RWPE2 (cell line): ENCODE data around the gene PTPN5.

Source experiments
- ATAC-seq: fragments of 200-7000 bp; cut with Tn5 transposase; 3 replicates; pipeline ENCODE4 v1.9.1; 2021; ENCODE audit warnings: low read depth
- DNase-seq: peaks from one replicate; pipeline ENCODE4 v3.0.0-alpha.2; 2020; ENCODE audit warnings: low spot score
- H3K27ac ChIP-seq: fragments of 450-650 bp; 2 replicates; pipeline ENCODE4 v1.5.1; 2017; ENCODE audit warnings: mild to moderate bottlenecking; ENCODE audit not compliant: poor library complexity, severe bottlenecking
- H3K27me3 ChIP-seq: fragments of 250-450 bp; sonication (Bioruptor Pico); 2 replicates; pipeline ENCODE4 v1.5.1; 2021; ENCODE audit warnings: mild to moderate bottlenecking, moderate library complexity; ENCODE audit not compliant: insufficient read depth, poor library complexity, severe bottlenecking
- H3K36me3 ChIP-seq: fragments of 250-450 bp; sonication (Bioruptor Pico); 2 replicates; pipeline ENCODE4 v1.5.1; 2020; ENCODE audit warnings: low read depth, mild to moderate bottlenecking, moderate library complexity
- H3K4me1 ChIP-seq: fragments of 250-450 bp; sonication (Bioruptor Pico); 2 replicates; pipeline ENCODE4 v1.5.1; 2021; ENCODE audit warnings: mild to moderate bottlenecking, moderate library complexity; ENCODE audit not compliant: insufficient read depth, poor library complexity, severe bottlenecking
- H3K4me3 ChIP-seq: fragments of 250-450 bp; sonication (Bioruptor Pico); 2 replicates; pipeline ENCODE4 v1.5.1; 2021; ENCODE audit warnings: mild to moderate bottlenecking, moderate library complexity; ENCODE audit not compliant: severe bottlenecking
- H3K9me3 ChIP-seq: fragments of 250-450 bp; sonication (Bioruptor Pico); 2 replicates; pipeline ENCODE4 v1.5.1; 2021; ENCODE audit warnings: mild to moderate bottlenecking, moderate library complexity; ENCODE audit not compliant: severe bottlenecking
- TF ChIP-seq, protein P1 (sequence below): fragments of 450-650 bp; IDR thresholded peaks from one replicate; pipeline ENCODE4 v1.5.1; 2017; ENCODE audit warnings: mild to moderate bottlenecking, moderate library complexity; ENCODE audit not compliant: poor library complexity, severe bottlenecking

Gene PTPN5

DNA sequence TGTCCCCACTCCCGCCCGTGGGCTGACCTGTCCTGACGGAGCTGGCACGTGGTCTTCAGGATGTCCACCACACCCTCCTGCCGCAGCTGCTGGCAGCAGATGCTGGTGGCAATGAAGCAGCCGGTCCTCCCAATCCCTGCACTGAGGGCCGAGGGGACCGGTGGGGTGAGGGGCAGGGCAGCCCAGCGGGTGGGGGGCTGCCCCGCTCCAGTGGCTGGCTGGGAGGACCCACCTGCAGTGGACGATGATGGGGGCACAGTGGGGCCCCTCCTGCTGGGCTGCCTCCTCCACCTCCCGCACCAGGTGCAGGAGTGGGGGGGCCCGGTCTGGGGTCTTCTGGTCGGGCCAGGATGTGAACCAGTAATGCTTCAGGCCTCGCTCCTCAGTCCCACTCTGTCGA, 62.2 kb downstream of the PTPN5 start:
- Histone ChIP-seq H3K27ac (no peak overlapping the region), H3K9me3 (no peaks in the 10 kb centered on the region), H3K36me3 (no peaks in the 10 kb centered on the region), H3K4me3 (no peak overlapping the region), H3K27me3 (no peaks in the 10 kb centered on the region), H3K4me1 (no peaks in the 10 kb centered on the region)
- ATAC-seq (no peak), DNase-seq (no peak)
- TF ChIP-seq, protein P1, sequence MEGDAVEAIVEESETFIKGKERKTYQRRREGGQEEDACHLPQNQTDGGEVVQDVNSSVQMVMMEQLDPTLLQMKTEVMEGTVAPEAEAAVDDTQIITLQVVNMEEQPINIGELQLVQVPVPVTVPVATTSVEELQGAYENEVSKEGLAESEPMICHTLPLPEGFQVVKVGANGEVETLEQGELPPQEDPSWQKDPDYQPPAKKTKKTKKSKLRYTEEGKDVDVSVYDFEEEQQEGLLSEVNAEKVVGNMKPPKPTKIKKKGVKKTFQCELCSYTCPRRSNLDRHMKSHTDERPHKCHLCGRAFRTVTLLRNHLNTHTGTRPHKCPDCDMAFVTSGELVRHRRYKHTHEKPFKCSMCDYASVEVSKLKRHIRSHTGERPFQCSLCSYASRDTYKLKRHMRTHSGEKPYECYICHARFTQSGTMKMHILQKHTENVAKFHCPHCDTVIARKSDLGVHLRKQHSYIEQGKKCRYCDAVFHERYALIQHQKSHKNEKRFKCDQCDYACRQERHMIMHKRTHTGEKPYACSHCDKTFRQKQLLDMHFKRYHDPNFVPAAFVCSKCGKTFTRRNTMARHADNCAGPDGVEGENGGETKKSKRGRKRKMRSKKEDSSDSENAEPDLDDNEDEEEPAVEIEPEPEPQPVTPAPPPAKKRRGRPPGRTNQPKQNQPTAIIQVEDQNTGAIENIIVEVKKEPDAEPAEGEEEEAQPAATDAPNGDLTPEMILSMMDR, result no peak

GRCh38 chr11:18728658-18729057, 62.9 kb downstream of the PTPN5 start:
- DNase-seq (no peak), ATAC-seq (no peak)
- Histone ChIP-seq H3K27me3 (no peaks in the 10 kb centered on the region), H3K36me3 (no peaks in the 10 kb centered on the region), H3K4me3 (no peak overlapping the region), H3K9me3 (no peaks in the 10 kb centered on the region), H3K4me1 (no peaks in the 10 kb centered on the region), H3K27ac (no peak overlapping the region)
- TF ChIP-seq, protein P1, result no peak

DNA sequence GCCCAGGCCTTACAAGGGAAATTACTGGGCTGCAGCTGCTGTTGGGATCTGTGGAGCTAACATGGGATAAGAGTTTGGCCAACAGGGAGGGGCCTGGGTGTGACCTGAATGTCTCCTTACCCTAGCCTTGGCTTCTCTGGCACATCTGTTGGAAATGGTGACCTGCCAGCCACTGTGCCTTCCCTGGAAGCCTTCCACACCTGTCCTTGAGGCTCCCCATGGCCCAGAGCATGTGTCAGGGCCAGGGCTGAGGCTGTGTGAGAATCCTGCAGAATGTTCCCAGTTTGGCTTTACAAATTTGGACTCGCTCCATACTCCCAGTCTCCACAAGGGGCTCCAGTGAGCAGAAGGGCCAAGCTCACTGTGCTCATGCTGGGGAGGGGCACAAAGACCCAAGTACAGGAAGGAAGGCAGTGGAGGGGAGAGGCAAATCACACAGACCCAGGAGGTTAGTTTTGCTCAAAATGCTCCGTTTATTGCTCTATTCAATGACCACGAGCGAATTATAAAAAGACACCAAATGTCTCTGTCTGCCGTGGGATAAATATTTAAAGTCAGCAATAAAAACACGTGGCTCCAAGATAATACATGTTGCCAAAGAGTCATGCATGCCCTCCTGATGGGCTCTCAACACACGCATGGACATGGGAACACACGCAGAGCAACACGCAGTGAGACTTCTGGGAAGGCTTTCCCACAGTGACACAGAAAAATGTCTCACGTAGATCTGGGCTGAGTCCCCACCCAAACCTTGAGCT, 63.9 kb downstream of the PTPN5 start:
- ATAC-seq, result 0 out of 3 replicates have a peak, but pooled peaks have one; percentile 45
- no peaks in the 10 kb centered on the region for H3K9me3 ChIP-seq
- no peak for DNase-seq

DNA sequence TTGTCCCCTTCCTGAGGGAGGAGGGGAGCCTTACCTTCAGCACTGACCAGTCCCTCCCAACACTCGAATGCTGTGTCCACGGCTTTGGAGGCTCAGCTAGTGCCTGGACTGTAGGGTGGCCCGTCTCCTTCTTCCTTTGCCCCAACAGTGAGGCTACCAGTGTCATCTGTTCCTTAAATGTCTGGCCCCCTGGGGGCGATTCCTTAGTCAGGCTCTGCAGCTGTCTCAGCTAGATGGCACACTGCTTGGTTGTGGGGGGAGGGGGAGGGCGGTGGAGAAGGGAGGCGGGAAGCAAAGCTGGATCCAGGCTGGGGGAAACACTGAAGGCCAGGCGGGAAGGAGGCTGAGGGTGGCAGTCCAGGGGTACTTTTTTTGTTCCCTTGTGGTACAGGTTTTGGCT, 65.6 kb downstream of the PTPN5 start, which contains the start of gene IGSF22:
Gene IGSF22, minus strand, starts transcription at position 149 of the 400 bp plus-strand sequence. CDS start 1,952 bp downstream, outside the sequence.
- TF ChIP-seq, protein P1, result no peak

More for the DNA sequence above, 63.9 kb downstream of the PTPN5 start:
- H3K27ac ChIP-seq, result no peak overlapping the region
- H3K4me1 ChIP-seq, result no peaks in the 10 kb centered on the region
- no peaks in the 10 kb centered on the region for H3K27me3 ChIP-seq
- H3K36me3 ChIP-seq, result no peaks in the 10 kb centered on the region
- TF ChIP-seq, protein P1, result peak; percentile 85
- no peak overlapping the region for H3K4me3 ChIP-seq

DNA sequence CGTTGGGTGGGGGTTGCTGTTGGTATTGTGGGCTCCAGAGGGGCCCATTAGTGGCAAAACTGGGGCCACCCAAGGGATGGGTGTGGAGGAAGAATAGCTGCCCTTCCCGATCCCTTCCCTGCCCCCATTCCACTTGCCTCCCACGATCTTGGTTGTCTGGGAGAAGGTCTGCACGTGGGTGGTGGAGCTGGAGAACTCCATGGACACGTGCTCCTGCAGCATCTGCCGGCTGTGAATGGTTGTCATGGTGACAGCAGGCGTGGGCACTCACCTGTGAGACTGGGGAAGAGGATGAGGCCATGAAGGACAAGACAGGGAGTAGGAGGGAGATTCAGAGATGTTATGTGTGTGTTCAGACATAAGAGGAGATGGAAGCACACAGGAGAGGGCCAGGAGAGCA, 67.6 kb downstream of the PTPN5 start:
- Histone ChIP-seq H3K4me1 (no peaks in the 10 kb centered on the region), H3K27ac (no peak overlapping the region), H3K9me3 (no peaks in the 10 kb centered on the region), H3K27me3 (no peaks in the 10 kb centered on the region), H3K36me3 (no peaks in the 10 kb centered on the region), H3K4me3 (no peak overlapping the region)
- ATAC-seq, result no peak
- no peak for DNase-seq
- TF ChIP-seq, protein P1, result no peak

More for the DNA sequence above, 65.6 kb downstream of the PTPN5 start, which contains the start of gene IGSF22:
- no peaks in the 10 kb centered on the region for H3K9me3 ChIP-seq
- H3K4me3 ChIP-seq, result no peak within 1 kb of the TSS
- ATAC-seq (no peak), DNase-seq (no peak)
- H3K4me1 ChIP-seq, result no peaks in the 10 kb centered on the region
- no peaks in the 10 kb centered on the region for H3K36me3 ChIP-seq
- no peaks in the 10 kb centered on the region for H3K27me3 ChIP-seq
- no peak within 1 kb of the TSS for H3K27ac ChIP-seq
